GM23338 (cell line): Measurements from ENCODE around the gene ODAD2. TPM values are rescaled to one million over a fixed set of nuclear protein-coding genes. Genes with fewer than 3 reads are reported as not detected.
"Not testable (repeated sequence)": the region's sequence is repeated elsewhere in the genome, so short reads cannot be mapped to it uniquely, and the experiment has no call there.

Experiments
- ATAC-seq: fragments of 200-7000 bp; cut with Tn5 transposase; 3 replicates; pipeline ENCODE4 v1.9.1; 2020
- DNase-seq: peaks from one replicate; pipeline ENCODE4 v3.0.0-alpha.2; 2015; ENCODE audit warnings: low spot score
- H2AFZ ChIP-seq: fragments of 200-600 bp; sonication (generic); 2 replicates; pipeline ENCODE4 v1.8.0; 2016; ENCODE audit warnings: antibody characterized with exemption, mild to moderate bottlenecking, moderate library complexity
- H3F3A ChIP-seq: fragments of 200-600 bp; sonication (generic); replicated peaks from 2 replicates; pipeline ENCODE4 v1.8.0; 2017; ENCODE audit warnings: antibody characterized with exemption, mixed run types, low read depth
- H3K27ac ChIP-seq: fragments of 200-600 bp; sonication (generic); 2 replicates; pipeline ENCODE4 v1.6.1; 2016; ENCODE audit warnings: low read depth
- H3K27me3 ChIP-seq: fragments of 200-600 bp; sonication (generic); 2 replicates; pipeline ENCODE4 v1.8.0; 2016; ENCODE audit warnings: mild to moderate bottlenecking, mixed run types, moderate library complexity; ENCODE audit not compliant: insufficient read depth
- H3K36me3 ChIP-seq: fragments of 200-600 bp; sonication (generic); 2 replicates; pipeline ENCODE4 v1.8.0; 2016; ENCODE audit warnings: mild to moderate bottlenecking; ENCODE audit not compliant: insufficient read depth
- H3K4me1 ChIP-seq: fragments of 200-600 bp; sonication (generic); 2 replicates; pipeline ENCODE4 v1.8.0; 2016; ENCODE audit warnings: mild to moderate bottlenecking, moderate library complexity; ENCODE audit not compliant: insufficient read depth
- H3K4me2 ChIP-seq: fragments of 200-600 bp; sonication (generic); 2 replicates; pipeline ENCODE4 v1.7.1; 2017; ENCODE audit warnings: mixed run types
- H3K4me3 ChIP-seq: fragments of 200-600 bp; sonication (generic); 2 replicates; pipeline ENCODE4 v1.6.1; 2016; ENCODE audit warnings: mixed run types
- H3K79me2 ChIP-seq: fragments of 200-600 bp; sonication (generic); replicated peaks from 2 replicates; pipeline ENCODE4 v1.8.0; 2017; ENCODE audit warnings: mild to moderate bottlenecking; ENCODE audit not compliant: insufficient read depth
- H3K9me2 ChIP-seq: fragments of 200-600 bp; sonication (generic); 2 replicates; pipeline ENCODE4 v1.8.0; 2017; ENCODE audit not compliant: insufficient read depth
- H4K20me1 ChIP-seq: fragments of 200-600 bp; sonication (generic); replicated peaks from 2 replicates; pipeline ENCODE4 v1.8.0; 2017; ENCODE audit warnings: mild to moderate bottlenecking; ENCODE audit not compliant: insufficient read depth
- H3K27ac Mint-ChIP-seq: 2 replicates; pipeline ENCODE4 v1.8.0; 2020; ENCODE audit warnings: inconsistent platforms, mild to moderate bottlenecking, moderate library complexity, mixed read lengths
- H3K27me3 Mint-ChIP-seq: 3 replicates; pipeline ENCODE4 v1.8.0; 2022; ENCODE audit warnings: low read depth, mild to moderate bottlenecking, moderate library complexity, mixed read lengths, inconsistent platforms; ENCODE audit not compliant: insufficient read depth, poor library complexity
- H3K36me3 Mint-ChIP-seq: 3 replicates; pipeline ENCODE4 v1.8.0; 2021; ENCODE audit warnings: low read depth, mild to moderate bottlenecking, inconsistent platforms, moderate library complexity, mixed read lengths
- H3K4me1 Mint-ChIP-seq: 3 replicates; pipeline ENCODE4 v1.8.0; 2020; ENCODE audit warnings: mild to moderate bottlenecking, inconsistent platforms, mixed read lengths
- H3K4me3 Mint-ChIP-seq: 3 replicates; pipeline ENCODE4 v1.8.0; 2021; ENCODE audit warnings: moderate library complexity, mild to moderate bottlenecking, inconsistent platforms, mixed read lengths
- H3K9me3 Mint-ChIP-seq: 3 replicates; pipeline ENCODE4 v1.8.0; 2020; ENCODE audit warnings: moderate library complexity, mild to moderate bottlenecking, inconsistent platforms, mixed read lengths
- EZH2 ChIP-seq: fragments of 200-600 bp; sonication (generic); IDR thresholded peaks from one replicate; pipeline ENCODE4 v1.8.0; 2017; ENCODE audit warnings: antibody characterized with exemption, mild to moderate bottlenecking, low read depth; ENCODE audit not compliant: unreplicated experiment
- EZH2phosphoT487 ChIP-seq: fragments of 200-600 bp; sonication (generic); IDR thresholded peaks from one replicate; pipeline ENCODE4 v1.8.1; 2018; ENCODE audit warnings: antibody characterized with exemption; ENCODE audit not compliant: unreplicated experiment
- JUNB ChIP-seq: IDR thresholded peaks from one replicate; pipeline ENCODE4 v1.6.1; 2016; ENCODE audit warnings: antibody characterized with exemption; ENCODE audit not compliant: unreplicated experiment
- POLR2AphosphoS5 ChIP-seq: IDR thresholded peaks from 2 replicates; pipeline ENCODE4 v1.6.1; 2016; ENCODE audit warnings: antibody characterized with exemption, low read depth
- REST ChIP-seq: IDR thresholded peaks from one replicate; pipeline ENCODE4 v1.6.1; 2018; ENCODE audit warnings: antibody characterized with exemption; ENCODE audit not compliant: unreplicated experiment
- ZNF114 ChIP-seq: fragments of 250-450 bp; sonication (Bioruptor Pico); IDR thresholded peaks from 2 replicates; pipeline ENCODE4 v1.5.0; 2020; ENCODE audit warnings: mild to moderate bottlenecking, moderate library complexity
- ZNF331 ChIP-seq: fragments of 250-450 bp; sonication (Bioruptor Pico); IDR thresholded peaks from 2 replicates; pipeline ENCODE4 v1.5.0; 2020; ENCODE audit warnings: low read depth, mild to moderate bottlenecking, moderate library complexity
- polyA plus RNA-seq: library from polyadenylated mRNA; unstranded; fragments of >200 nt; fragmentation: Nextera tagmentation; extraction: Ambion mirVana; gene quantifications from 2 replicates; pipeline ENCODE4 v1.2.1, GENCODE V29; 2016
- total RNA-seq: library from RNA; depleted of rRNA; stranded (reverse); fragments of >200 nt; shearing (Covaris generic); gene quantifications from 2 replicates; pipeline ENCODE4 v1.2.3, GENCODE V29; 2014
- TF ChIP-seq, protein P1 (sequence below): fragments of 250-450 bp; sonication (Bioruptor Pico); IDR thresholded peaks from 2 replicates; pipeline ENCODE4 v1.5.0; 2020; ENCODE audit warnings: mild to moderate bottlenecking, moderate library complexity

ODAD2 gene
- total and polyA plus RNA-seq, 2 experiments from 2014 or later = 2.1 to 3.4 TPM

DNA sequence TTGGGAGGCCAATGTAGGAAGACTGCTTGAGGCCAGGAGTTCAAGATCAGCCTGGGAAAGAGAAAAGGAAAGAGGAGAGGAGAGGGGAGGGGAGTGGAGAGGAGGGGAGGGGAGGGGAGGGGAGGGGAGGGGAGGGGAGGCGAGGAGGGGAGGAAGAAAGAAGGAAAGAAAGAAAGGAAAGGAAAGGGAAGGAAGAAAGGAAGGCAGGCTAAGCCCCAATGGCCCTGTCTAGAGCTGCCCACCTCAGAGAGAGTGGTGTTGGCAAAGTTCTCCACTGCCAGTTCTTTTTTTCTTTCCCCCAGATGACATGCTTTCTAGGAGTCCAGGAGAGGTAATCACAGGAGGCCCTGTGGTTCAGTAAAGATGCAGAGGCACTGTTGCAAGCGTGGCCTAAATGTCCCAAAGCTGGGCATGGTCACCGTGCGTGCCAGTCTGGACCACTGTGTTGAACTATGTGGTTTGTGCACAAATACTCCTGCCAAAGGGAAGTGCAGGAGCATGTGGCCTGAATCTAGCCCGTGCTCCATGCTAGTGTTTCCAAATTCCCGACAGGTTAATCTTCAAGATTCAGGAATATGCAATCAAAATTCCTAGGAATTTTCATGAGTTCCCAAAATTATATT, 39.7 kb downstream of the ODAD2 start (continued):
- TF ChIP-seq REST (no peak), ZNF114 (CRISPR knock-in tag) (no peak), ZNF331 (no peak), POLR2AphosphoS5 (no peak), EZH2 (no peak), JUNB (no peak), EZH2phosphoT487 (no peak)

DNA sequence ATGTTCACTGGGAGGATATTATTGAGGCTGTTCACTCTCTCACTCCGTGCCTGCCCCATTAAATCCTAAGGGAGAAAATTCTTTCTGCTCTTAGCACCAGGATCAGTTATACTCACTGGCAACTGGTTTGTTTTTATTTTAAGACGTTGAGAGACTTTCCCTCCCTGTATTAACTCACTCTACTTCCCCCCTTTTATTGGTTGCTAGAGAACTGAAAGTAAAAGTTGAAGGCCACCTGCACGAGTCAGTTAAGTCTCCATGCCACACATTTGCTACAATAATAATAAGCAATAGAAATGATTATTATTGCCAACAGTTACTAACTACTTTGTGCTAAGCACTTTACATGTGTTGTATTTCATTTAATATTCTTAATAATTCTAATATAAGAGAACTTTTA, 40.5 kb downstream of the ODAD2 start:
- DNase-seq, ATAC-seq, H4K20me1 ChIP-seq, H3K27me3 ChIP-seq, H3K4me1 ChIP-seq, H3K36me3 ChIP-seq, H3K36me3 Mint-ChIP-seq, H3F3A ChIP-seq, H3K4me2 ChIP-seq, H2AFZ ChIP-seq, H3K4me1 Mint-ChIP-seq, H3K4me3 ChIP-seq, H3K27ac Mint-ChIP-seq, H3K9me2 ChIP-seq, H3K27ac ChIP-seq, H3K4me3 Mint-ChIP-seq, H3K27me3 Mint-ChIP-seq, H3K9me3 Mint-ChIP-seq, H3K79me2 ChIP-seq: not testable (repeated sequence)

GRCh38 chr10:27950242-27950564, 48.7 kb downstream of the ODAD2 start:
- Histone ChIP-seq H4K20me1 (no peaks in the 10 kb centered on the region), H3K4me1 (no peaks in the 10 kb centered on the region), H3K27me3 (no peaks in the 10 kb centered on the region), H3K4me3 (no peak overlapping the region), H3K4me2 (no peak overlapping the region), H2AFZ (peak overlapping the region; percentile 49; the same call in 1 of the 2 replicates), H3K27ac (no peak overlapping the region), H3K36me3 (no peaks in the 10 kb centered on the region), H3K9me2 (no peaks in the 10 kb centered on the region), H3K79me2 (no peaks in the 10 kb centered on the region), H3F3A (no peaks in the 10 kb centered on the region)
- Mint-ChIP-seq H3K36me3 (no peaks in the 10 kb centered on the region), H3K4me1 (peaks cover 10% of the 10 kb centered on the region), H3K9me3 (no peaks in the 10 kb centered on the region), H3K27me3 (no peaks in the 10 kb centered on the region), H3K4me3 (no peak overlapping the region), H3K27ac (no peak overlapping the region)
- no peak for ATAC-seq
- TF ChIP-seq ZNF331 (no peak), ZNF114 (CRISPR knock-in tag) (no peak), POLR2AphosphoS5 (no peak)
- TF ChIP-seq, protein P1, sequence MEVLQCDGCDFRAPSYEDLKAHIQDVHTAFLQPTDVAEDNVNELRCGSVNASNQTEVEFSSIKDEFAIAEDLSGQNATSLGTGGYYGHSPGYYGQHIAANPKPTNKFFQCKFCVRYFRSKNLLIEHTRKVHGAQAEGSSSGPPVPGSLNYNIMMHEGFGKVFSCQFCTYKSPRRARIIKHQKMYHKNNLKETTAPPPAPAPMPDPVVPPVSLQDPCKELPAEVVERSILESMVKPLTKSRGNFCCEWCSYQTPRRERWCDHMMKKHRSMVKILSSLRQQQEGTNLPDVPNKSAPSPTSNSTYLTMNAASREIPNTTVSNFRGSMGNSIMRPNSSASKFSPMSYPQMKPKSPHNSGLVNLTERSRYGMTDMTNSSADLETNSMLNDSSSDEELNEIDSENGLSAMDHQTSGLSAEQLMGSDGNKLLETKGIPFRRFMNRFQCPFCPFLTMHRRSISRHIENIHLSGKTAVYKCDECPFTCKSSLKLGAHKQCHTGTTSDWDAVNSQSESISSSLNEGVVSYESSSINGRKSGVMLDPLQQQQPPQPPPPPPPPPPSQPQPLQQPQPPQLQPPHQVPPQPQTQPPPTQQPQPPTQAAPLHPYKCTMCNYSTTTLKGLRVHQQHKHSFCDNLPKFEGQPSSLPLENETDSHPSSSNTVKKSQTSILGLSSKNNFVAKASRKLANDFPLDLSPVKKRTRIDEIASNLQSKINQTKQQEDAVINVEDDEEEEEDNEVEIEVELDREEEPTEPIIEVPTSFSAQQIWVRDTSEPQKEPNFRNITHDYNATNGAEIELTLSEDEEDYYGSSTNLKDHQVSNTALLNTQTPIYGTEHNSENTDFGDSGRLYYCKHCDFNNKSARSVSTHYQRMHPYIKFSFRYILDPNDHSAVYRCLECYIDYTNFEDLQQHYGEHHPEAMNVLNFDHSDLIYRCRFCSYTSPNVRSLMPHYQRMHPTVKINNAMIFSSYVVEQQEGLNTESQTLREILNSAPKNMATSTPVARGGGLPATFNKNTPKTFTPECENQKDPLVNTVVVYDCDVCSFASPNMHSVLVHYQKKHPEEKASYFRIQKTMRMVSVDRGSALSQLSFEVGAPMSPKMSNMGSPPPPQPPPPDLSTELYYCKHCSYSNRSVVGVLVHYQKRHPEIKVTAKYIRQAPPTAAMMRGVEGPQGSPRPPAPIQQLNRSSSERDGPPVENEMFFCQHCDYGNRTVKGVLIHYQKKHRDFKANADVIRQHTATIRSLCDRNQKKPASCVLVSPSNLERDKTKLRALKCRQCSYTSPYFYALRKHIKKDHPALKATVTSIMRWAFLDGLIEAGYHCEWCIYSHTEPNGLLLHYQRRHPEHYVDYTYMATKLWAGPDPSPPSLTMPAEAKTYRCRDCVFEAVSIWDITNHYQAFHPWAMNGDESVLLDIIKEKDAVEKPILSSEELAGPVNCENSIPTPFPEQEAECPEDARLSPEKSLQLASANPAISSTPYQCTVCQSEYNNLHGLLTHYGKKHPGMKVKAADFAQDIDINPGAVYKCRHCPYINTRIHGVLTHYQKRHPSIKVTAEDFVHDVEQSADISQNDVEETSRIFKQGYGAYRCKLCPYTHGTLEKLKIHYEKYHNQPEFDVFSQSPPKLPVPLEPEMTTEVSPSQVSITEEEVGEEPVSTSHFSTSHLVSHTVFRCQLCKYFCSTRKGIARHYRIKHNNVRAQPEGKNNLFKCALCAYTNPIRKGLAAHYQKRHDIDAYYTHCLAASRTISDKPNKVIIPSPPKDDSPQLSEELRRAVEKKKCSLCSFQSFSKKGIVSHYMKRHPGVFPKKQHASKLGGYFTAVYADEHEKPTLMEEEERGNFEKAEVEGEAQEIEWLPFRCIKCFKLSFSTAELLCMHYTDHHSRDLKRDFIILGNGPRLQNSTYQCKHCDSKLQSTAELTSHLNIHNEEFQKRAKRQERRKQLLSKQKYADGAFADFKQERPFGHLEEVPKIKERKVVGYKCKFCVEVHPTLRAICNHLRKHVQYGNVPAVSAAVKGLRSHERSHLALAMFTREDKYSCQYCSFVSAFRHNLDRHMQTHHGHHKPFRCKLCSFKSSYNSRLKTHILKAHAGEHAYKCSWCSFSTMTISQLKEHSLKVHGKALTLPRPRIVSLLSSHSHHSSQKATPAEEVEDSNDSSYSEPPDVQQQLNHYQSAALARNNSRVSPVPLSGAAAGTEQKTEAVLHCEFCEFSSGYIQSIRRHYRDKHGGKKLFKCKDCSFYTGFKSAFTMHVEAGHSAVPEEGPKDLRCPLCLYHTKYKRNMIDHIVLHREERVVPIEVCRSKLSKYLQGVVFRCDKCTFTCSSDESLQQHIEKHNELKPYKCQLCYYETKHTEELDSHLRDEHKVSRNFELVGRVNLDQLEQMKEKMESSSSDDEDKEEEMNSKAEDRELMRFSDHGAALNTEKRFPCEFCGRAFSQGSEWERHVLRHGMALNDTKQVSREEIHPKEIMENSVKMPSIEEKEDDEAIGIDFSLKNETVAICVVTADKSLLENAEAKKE = no peak
- no peak for DNase-seq
